MM.1S (cell line): ENCODE data around the gene SORCS2.

ENCODE experiments used
- DNase-seq: peaks from one replicate; pipeline ENCODE4 v3.0.0-alpha.2; 2015
- H2AFZ ChIP-seq: fragments of 300-600 bp; sonication (generic); 2 replicates; pipeline ENCODE4 v1.6.0; 2016; ENCODE audit warnings: antibody characterized with exemption, low read length
- H3F3A ChIP-seq: fragments of 300-600 bp; sonication (generic); 2 replicates; pipeline ENCODE4 v1.6.1; 2016; ENCODE audit warnings: mild to moderate bottlenecking, antibody characterized with exemption, low read length, moderate library complexity, mixed read lengths; ENCODE audit not compliant: insufficient read depth
- H3K27ac ChIP-seq: fragments of 300-600 bp; sonication (generic); 2 replicates; pipeline ENCODE4 v1.5.1; 2016; ENCODE audit warnings: mild to moderate bottlenecking, low read length
- H3K27me3 ChIP-seq: fragments of 300-600 bp; sonication (generic); replicated peaks from 2 replicates; pipeline ENCODE4 v1.6.0; 2016; ENCODE audit warnings: low read length; ENCODE audit not compliant: insufficient read depth
- H3K36me3 ChIP-seq: fragments of 300-600 bp; sonication (generic); replicated peaks from 2 replicates; pipeline ENCODE4 v1.6.1; 2016; ENCODE audit warnings: mild to moderate bottlenecking, low read length, mixed read lengths; ENCODE audit not compliant: insufficient read depth
- H3K4me1 ChIP-seq: fragments of 300-600 bp; sonication (generic); 2 replicates; pipeline ENCODE4 v1.6.1; 2016; ENCODE audit warnings: low read length, mixed read lengths
- H3K4me2 ChIP-seq: fragments of 300-600 bp; sonication (generic); 2 replicates; pipeline ENCODE4 v1.6.0; 2016; ENCODE audit warnings: low read depth, low read length
- H3K4me3 ChIP-seq: fragments of 300-600 bp; sonication (generic); 2 replicates; pipeline ENCODE4 v1.5.1; 2016; ENCODE audit warnings: low read length, mixed read lengths
- H3K79me2 ChIP-seq: fragments of 300-600 bp; sonication (generic); 2 replicates; pipeline ENCODE4 v1.6.1; 2016; ENCODE audit warnings: mixed run types, low read length, mixed read lengths
- H3K9ac ChIP-seq: fragments of 300-600 bp; sonication (generic); 2 replicates; pipeline ENCODE4 v1.6.1; 2016; ENCODE audit warnings: low read length, mixed read lengths
- H3K9me2 ChIP-seq: fragments of 300-600 bp; sonication (generic); replicated peaks from 2 replicates; pipeline ENCODE4 v1.6.1; 2016; ENCODE audit warnings: mild to moderate bottlenecking, low read length, mixed read lengths; ENCODE audit not compliant: insufficient read depth
- H3K9me3 ChIP-seq: fragments of 300-600 bp; sonication (generic); replicated peaks from 2 replicates; pipeline ENCODE4 v1.6.1; 2016; ENCODE audit warnings: mild to moderate bottlenecking, low read length, mixed read lengths; ENCODE audit not compliant: insufficient read depth
- H4K20me1 ChIP-seq: fragments of 300-600 bp; sonication (generic); 2 replicates; pipeline ENCODE4 v1.6.1; 2016; ENCODE audit warnings: mild to moderate bottlenecking, low read length, moderate library complexity, mixed read lengths; ENCODE audit not compliant: insufficient read depth
- EZH2 ChIP-seq: fragments of 300-600 bp; sonication (generic); optimal IDR thresholded peaks from 2 replicates; pipeline ENCODE3; 2017; ENCODE audit warnings: low read depth, mild to moderate bottlenecking, antibody characterized with exemption, low read length, mixed read lengths
- EZH2phosphoT487 ChIP-seq: fragments of 300-600 bp; sonication (generic); IDR thresholded peaks from 2 replicates; pipeline ENCODE4 v1.6.1; 2018; ENCODE audit warnings: antibody characterized with exemption, low read length
- TF ChIP-seq, protein P1 (sequence below): fragments of 300-600 bp; sonication (generic); IDR thresholded peaks from 2 replicates; pipeline ENCODE4 v1.5.1; 2016; ENCODE audit warnings: antibody characterized with exemption, low read length, mixed read lengths

The SORCS2 gene

DNA sequence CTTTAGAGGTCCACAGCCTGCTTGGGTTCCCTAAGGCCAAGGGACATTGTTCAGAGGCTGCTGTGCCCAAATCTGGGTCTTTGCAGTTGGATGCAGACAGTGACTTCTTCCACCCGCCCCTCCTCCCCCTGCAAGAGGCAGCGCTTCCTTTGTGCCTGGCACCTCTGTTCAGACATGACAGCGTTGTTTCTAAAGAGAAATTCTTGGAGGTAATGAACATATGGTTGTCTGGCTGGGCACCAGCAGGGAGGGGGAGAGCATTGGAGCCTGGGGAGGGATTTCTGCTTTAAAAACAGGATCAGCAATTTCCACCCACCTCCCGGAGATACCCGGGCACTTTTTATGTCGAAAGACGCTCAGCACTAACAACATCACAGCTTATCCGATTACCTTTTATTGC is 190.9 kb downstream of the SORCS2 start:
- TF ChIP-seq EZH2 = no peak
- TF ChIP-seq EZH2phosphoT487 = no peak
- TF ChIP-seq, protein P1, sequence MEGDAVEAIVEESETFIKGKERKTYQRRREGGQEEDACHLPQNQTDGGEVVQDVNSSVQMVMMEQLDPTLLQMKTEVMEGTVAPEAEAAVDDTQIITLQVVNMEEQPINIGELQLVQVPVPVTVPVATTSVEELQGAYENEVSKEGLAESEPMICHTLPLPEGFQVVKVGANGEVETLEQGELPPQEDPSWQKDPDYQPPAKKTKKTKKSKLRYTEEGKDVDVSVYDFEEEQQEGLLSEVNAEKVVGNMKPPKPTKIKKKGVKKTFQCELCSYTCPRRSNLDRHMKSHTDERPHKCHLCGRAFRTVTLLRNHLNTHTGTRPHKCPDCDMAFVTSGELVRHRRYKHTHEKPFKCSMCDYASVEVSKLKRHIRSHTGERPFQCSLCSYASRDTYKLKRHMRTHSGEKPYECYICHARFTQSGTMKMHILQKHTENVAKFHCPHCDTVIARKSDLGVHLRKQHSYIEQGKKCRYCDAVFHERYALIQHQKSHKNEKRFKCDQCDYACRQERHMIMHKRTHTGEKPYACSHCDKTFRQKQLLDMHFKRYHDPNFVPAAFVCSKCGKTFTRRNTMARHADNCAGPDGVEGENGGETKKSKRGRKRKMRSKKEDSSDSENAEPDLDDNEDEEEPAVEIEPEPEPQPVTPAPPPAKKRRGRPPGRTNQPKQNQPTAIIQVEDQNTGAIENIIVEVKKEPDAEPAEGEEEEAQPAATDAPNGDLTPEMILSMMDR = no peak
- H3K9ac ChIP-seq = no peak overlapping the region
- H3K27me3 ChIP-seq = peaks cover 70% of the 10 kb centered on the region

DNA sequence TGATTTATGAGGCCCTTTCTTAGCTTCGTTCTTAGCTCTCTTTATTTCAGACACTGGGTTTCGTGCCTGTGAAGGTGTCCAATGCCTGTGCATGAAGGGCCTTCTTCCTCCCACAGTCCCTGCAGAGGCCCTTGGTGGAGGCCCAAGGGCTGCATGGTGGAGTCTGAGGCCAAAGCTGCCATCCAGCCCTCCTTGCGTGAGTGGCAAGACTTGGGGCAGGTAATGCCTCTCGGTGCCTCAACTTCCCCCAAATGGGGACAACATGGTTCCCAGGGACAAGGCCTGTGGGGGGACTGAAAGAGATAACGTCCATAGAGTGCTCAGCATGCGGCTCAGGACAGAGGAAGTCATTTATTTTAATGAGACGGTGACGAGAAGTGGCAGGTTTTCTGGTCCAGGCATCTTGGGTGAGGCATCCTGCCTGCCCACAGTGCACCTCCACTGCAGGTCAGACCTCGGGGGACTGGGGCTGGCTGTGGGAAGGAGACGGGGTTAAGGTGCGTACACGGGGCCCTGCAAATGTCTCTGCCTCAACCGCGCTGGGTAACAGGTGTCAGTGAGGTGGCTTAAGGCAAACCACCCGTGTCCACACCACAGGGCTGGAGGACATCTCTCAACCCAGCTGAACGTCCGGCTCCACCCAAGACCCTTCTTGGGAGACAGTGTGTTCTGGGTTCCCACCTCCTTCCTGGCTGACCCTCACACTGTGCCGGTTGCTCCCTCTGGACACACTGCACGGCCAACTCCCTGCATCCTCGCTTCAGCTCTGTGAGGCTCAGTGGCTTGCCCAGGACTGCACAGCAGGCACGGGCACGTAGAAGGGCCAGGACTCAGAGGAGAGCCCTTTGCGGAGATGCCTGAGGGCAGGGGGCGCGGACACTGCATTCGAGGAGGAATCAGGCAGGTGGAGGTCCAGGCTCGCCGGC is 191.9 kb downstream of the SORCS2 start:
- H3K27me3 ChIP-seq = peaks cover 70% of the 10 kb centered on the region
- no peak overlapping the region for H3K9ac ChIP-seq
- H3F3A ChIP-seq = no peaks in the 10 kb centered on the region
- no peak overlapping the region for H3K4me2 ChIP-seq
- no peaks in the 10 kb centered on the region for H3K9me3 ChIP-seq
- no peak for DNase-seq
- H3K4me1 ChIP-seq = no peaks in the 10 kb centered on the region
- H3K9me2 ChIP-seq = no peaks in the 10 kb centered on the region
- TF ChIP-seq EZH2phosphoT487 (no peak), EZH2 (no peak)
- TF ChIP-seq, protein P1 = no peak
- H3K27ac ChIP-seq = no peak overlapping the region
- H3K79me2 ChIP-seq = no peaks in the 10 kb centered on the region
- no peaks in the 10 kb centered on the region for H3K36me3 ChIP-seq
- no peak overlapping the region for H2AFZ ChIP-seq
- H4K20me1 ChIP-seq = no peaks in the 10 kb centered on the region
- H3K4me3 ChIP-seq = no peak overlapping the region

More for the DNA sequence above, 190.9 kb downstream of the SORCS2 start:
- Histone ChIP-seq H3K36me3 (no peaks in the 10 kb centered on the region), H3K9me3 (no peaks in the 10 kb centered on the region), H3K4me1 (no peaks in the 10 kb centered on the region), H3K27ac (no peak overlapping the region), H3K4me3 (no peak overlapping the region), H3K79me2 (no peaks in the 10 kb centered on the region), H3K9me2 (no peaks in the 10 kb centered on the region), H3F3A (no peaks in the 10 kb centered on the region), H3K4me2 (no peak overlapping the region), H4K20me1 (no peaks in the 10 kb centered on the region), H2AFZ (no peak overlapping the region)
- DNase-seq = no peak

DNA sequence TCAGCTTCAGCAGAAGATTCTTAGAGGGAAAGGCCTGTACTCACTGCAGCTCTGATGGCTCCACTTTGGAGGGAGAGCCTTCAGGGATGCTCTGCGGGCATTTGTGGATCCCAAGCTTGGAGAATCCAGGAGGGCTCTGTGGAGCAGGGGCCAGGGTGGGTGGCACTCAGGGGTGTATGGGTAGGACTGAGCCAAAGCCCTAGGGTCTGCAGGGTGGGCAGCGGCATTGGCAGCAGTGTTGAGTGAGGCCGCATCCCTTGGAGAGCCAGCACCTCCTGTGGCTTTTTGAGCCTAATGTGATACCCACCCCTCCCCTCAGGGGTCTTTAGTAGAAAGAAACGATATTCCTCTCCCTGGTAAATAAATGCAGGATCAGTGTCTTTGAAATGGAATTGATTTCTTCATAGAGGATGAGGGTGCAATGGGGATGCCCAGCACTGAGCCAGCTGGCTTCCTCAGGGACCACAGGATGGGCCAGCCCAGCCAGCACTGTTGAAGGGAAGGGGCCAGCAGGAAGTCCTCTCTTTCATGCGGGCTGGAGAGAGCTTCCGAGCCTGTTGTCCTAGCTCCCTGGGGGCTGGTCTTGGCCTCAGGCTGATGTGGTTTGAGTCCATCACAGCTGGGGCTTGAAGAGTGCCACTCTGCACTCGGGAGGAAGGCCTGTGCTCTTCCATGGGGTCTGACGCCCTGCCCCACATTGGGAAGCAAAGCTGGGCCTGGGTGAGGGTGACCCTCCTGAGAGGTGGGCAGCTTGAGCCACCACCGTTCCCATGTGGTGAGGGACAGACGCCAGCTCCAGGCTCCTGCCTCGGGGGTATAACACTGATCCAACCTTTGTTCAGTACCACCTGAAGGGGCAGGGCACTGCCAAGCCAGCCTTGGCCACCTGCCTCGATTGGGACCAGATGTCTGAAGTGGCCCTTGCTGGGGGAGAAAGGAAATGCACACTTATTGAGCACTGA is 192.9 kb downstream of the SORCS2 start:
- no peak for DNase-seq
- Histone ChIP-seq H3K36me3 (no peaks in the 10 kb centered on the region), H3K79me2 (no peaks in the 10 kb centered on the region), H2AFZ (no peak overlapping the region), H4K20me1 (no peaks in the 10 kb centered on the region), H3K9me3 (no peaks in the 10 kb centered on the region), H3K4me3 (no peak overlapping the region), H3K27ac (no peak overlapping the region), H3K4me1 (no peaks in the 10 kb centered on the region), H3K9me2 (no peaks in the 10 kb centered on the region), H3K27me3 (peaks cover 70% of the 10 kb centered on the region), H3K9ac (no peak overlapping the region), H3F3A (no peaks in the 10 kb centered on the region), H3K4me2 (no peak overlapping the region)
- TF ChIP-seq EZH2 (no peak), EZH2phosphoT487 (no peak)
- TF ChIP-seq, protein P1 = no peak
